ENCODE measurements around the gene C2orf80.

DNA sequence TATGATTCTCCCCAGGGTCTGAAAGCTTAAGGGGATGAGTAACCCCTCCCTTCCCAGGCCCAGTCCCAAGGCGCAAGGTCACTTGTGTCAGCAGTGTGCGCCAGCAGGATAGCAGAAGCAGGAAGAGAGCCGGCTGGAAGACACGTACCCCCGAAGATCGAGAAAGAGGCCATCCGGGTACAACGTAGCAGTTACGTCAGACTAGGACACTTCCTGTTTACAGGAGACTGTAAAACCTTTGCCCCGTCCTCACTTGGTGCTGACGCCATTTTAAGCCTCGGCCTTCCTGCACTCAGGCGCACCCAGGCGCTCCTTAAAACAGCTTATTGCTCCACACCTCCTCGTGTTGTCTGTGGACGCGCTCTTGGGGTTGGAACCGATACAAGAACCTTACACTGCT is 50.4 kb downstream of the C2orf80 start:
- TF ChIP-seq, protein P1, sequence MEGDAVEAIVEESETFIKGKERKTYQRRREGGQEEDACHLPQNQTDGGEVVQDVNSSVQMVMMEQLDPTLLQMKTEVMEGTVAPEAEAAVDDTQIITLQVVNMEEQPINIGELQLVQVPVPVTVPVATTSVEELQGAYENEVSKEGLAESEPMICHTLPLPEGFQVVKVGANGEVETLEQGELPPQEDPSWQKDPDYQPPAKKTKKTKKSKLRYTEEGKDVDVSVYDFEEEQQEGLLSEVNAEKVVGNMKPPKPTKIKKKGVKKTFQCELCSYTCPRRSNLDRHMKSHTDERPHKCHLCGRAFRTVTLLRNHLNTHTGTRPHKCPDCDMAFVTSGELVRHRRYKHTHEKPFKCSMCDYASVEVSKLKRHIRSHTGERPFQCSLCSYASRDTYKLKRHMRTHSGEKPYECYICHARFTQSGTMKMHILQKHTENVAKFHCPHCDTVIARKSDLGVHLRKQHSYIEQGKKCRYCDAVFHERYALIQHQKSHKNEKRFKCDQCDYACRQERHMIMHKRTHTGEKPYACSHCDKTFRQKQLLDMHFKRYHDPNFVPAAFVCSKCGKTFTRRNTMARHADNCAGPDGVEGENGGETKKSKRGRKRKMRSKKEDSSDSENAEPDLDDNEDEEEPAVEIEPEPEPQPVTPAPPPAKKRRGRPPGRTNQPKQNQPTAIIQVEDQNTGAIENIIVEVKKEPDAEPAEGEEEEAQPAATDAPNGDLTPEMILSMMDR (IDR thresholded peaks at IDR 0.05), result no peak
- TF ChIP-seq POLR2AphosphoS5 (IDR thresholded peaks at IDR 0.05) (no peak), POLR2A (IDR thresholded peaks at IDR 0.05; ENCODE audit: low read depth) (no peak)
